ENCODE results near the gene PDGFD. TPM values are rescaled to one million over a fixed set of nuclear protein-coding genes. Genes with fewer than 3 reads are reported as not detected.
A peak's percentile ranks its signal among the peaks of the same experiment; 100 is the strongest.

Gene PDGFD
- total RNA-seq, 1 donor from 2014 or later: 8.0 TPM

GRCh38 chr11:104098555-104098954 is 65.4 kb downstream of the PDGFD start:
- no peaks in the 10 kb centered on the region for H3K27me3 Mint-ChIP-seq
- no peaks in the 10 kb centered on the region for H3K36me3 Mint-ChIP-seq (ENCODE audit: insufficient read depth)
- DNase-seq (ENCODE audit: low spot score, unreplicated experiment): no peak
- H3K4me3 Mint-ChIP-seq (ENCODE audit: low read depth): no peak overlapping the region
- H3K9me3 Mint-ChIP-seq (ENCODE audit: low read depth): peaks cover 6% of the 10 kb centered on the region
- H3K27ac Mint-ChIP-seq: no peak overlapping the region
- H3K4me1 Mint-ChIP-seq (ENCODE audit: low read depth): peaks cover 10% of the 10 kb centered on the region
- no peak for TF ChIP-seq CTCF (IDR thresholded peaks at IDR 0.05; ENCODE audit: unreplicated experiment)

GRCh38 chr11:104098132-104098531 is 65.8 kb downstream of the PDGFD start:
- no peak for DNase-seq (ENCODE audit: low spot score, unreplicated experiment)
- H3K4me1 Mint-ChIP-seq (ENCODE audit: low read depth): peaks cover 12% of the 10 kb centered on the region
- peaks cover 6% of the 10 kb centered on the region for H3K9me3 Mint-ChIP-seq (ENCODE audit: low read depth)
- no peaks in the 10 kb centered on the region for H3K27me3 Mint-ChIP-seq
- H3K27ac Mint-ChIP-seq: no peak overlapping the region
- H3K36me3 Mint-ChIP-seq (ENCODE audit: insufficient read depth): no peaks in the 10 kb centered on the region
- TF ChIP-seq CTCF (IDR thresholded peaks at IDR 0.05; ENCODE audit: unreplicated experiment): no peak
- no peak overlapping the region for H3K4me3 Mint-ChIP-seq (ENCODE audit: low read depth)

- peak overlapping the region; percentile 9 for H3K27ac Mint-ChIP-seq
- no peaks in the 10 kb centered on the region for H3K36me3 Mint-ChIP-seq (ENCODE audit: insufficient read depth)
- DNase-seq (ENCODE audit: low spot score, unreplicated experiment): no peak
- no peaks in the 10 kb centered on the region for H3K27me3 Mint-ChIP-seq
- peaks cover 6% of the 10 kb centered on the region for H3K9me3 Mint-ChIP-seq (ENCODE audit: low read depth)
- no peak for TF ChIP-seq CTCF (IDR thresholded peaks at IDR 0.05; ENCODE audit: unreplicated experiment)
- H3K4me1 Mint-ChIP-seq (ENCODE audit: low read depth): peaks cover 12% of the 10 kb centered on the region
- no peak overlapping the region for H3K4me3 Mint-ChIP-seq (ENCODE audit: low read depth)
Measured at GRCh38 chr11:104096900-104097299, 67.0 kb downstream of the PDGFD start.

GRCh38 chr11:104095791-104096190 is 68.2 kb downstream of the PDGFD start:
- no peak overlapping the region for H3K27ac Mint-ChIP-seq
- H3K36me3 Mint-ChIP-seq (ENCODE audit: insufficient read depth): no peaks in the 10 kb centered on the region
- H3K4me1 Mint-ChIP-seq (ENCODE audit: low read depth): peaks cover 13% of the 10 kb centered on the region
- no peaks in the 10 kb centered on the region for H3K27me3 Mint-ChIP-seq
- no peak for TF ChIP-seq CTCF (IDR thresholded peaks at IDR 0.05; ENCODE audit: unreplicated experiment)
- no peak overlapping the region for H3K4me3 Mint-ChIP-seq (ENCODE audit: low read depth)
- H3K9me3 Mint-ChIP-seq (ENCODE audit: low read depth): peaks cover 6% of the 10 kb centered on the region
- DNase-seq (ENCODE audit: low spot score, unreplicated experiment): no peak

- H3K9me3 Mint-ChIP-seq (ENCODE audit: low read depth): peaks cover 6% of the 10 kb centered on the region
- H3K27ac Mint-ChIP-seq: no peak overlapping the region
- H3K4me1 Mint-ChIP-seq (ENCODE audit: low read depth): peaks cover 14% of the 10 kb centered on the region
Measured at GRCh38 chr11:104094576-104094975, 69.4 kb downstream of the PDGFD start.

More at GRCh38 chr11:104094576-104094975, 69.4 kb downstream of the PDGFD start:
- Mint-ChIP-seq H3K4me3 (ENCODE audit: low read depth) (no peak overlapping the region), H3K27me3 (no peaks in the 10 kb centered on the region), H3K36me3 (ENCODE audit: insufficient read depth) (no peaks in the 10 kb centered on the region)
- no peak for TF ChIP-seq CTCF (IDR thresholded peaks at IDR 0.05; ENCODE audit: unreplicated experiment)
- DNase-seq (ENCODE audit: low spot score, unreplicated experiment): no peak
